ENCODE results near the gene CATSPERZ. TPM values are rescaled to one million over a fixed set of nuclear protein-coding genes. Genes with fewer than 3 reads are reported as not detected.

Gene CATSPERZ
- total and polyA plus RNA-seq, 9 of the 15 experiments (the other 6 are each of a cell fraction or from before 2014, with no cell fraction given), result 0.86 to 8.5 (median 3.5) TPM

- intact Hi-C loops (cut with micrococcal nuclease), result no loop called here
- WGBS (ENCODE audit: insufficient coverage, low coverage, missing lambda C conversion rate), result 92% methylated on average over 10 of the region's 18 CpGs
- Histone ChIP-seq H3K9me1 (ENCODE audit: control insufficient read depth, insufficient read depth, low read length) (no peaks in the 10 kb centered on the region), H3K4me3 (no peak overlapping the region), H3K4me2 (ENCODE audit: insufficient read depth, low read length) (no peak overlapping the region), H3K36me3 (ENCODE audit: control insufficient read depth, insufficient read depth, low read length) (peaks cover 62% of the 10 kb centered on the region), H2AFZ (ENCODE audit: low read depth, low read length) (no peak overlapping the region), H3K27ac (ENCODE audit: extremely low read depth, low read depth, low read length) (no peak overlapping the region), H3K9me3 (replicated peaks; ENCODE audit: control insufficient read depth, insufficient read depth, low read depth, low read length) (no peaks in the 10 kb centered on the region), H4K20me1 (replicated peaks; ENCODE audit: control insufficient read depth, insufficient read depth, low read length) (no peaks in the 10 kb centered on the region; the same call in 1 of the 2 replicates), H3K27me3 (ENCODE audit: control insufficient read depth in 2 of 2, insufficient read depth in 2 of 2, low read length in 2 of 2) (no peaks in the 10 kb centered on the region), H3K79me2 (ENCODE audit: control insufficient read depth, insufficient read depth, low read length) (peaks cover 49% of the 10 kb centered on the region), H3K4me1 (replicated peaks in 1 of 2; ENCODE audit: control insufficient read depth in 2 of 2, insufficient read depth in 2 of 2, low read length in 2 of 2) (peaks cover 0 to 54% of the 10 kb centered on the region in 2 experiments; a peak in 3 of 5 replicates), H3K9ac (ENCODE audit: insufficient read depth in 1 of 2, low read depth in 2 of 2, low read length in 2 of 2) (peak overlapping the region in 1 of 2 experiments; percentile 32; a peak in 2 of 4 replicates)
- FAIRE-seq (no peak), ATAC-seq (no peak), DNase-seq (ENCODE audit: extremely low read depth in 1 of 4, low spot score in 3 of 4) (peak in 2 of 4 experiments; percentile 25 to 35)
- in situ Hi-C loops (cut with MboI), result no loop called here
- ChIA-PET POLR2A (interaction anchor here (0.6 to 1.0 kb wide), 3 partner anchors 9 to 262 kb away, joined by 3 to 4 read pairs (median 4); no protein-coding TSS in a partner anchor), CTCF (ENCODE audit: low intra/inter-chr PET ratio) (no interaction called here)
- TF ChIP-seq MECOM (CRISPR knock-in tag; IDR thresholded peaks at IDR 0.05) (no peak), KLF6 (CRISPR knock-in tag; IDR thresholded peaks at IDR 0.05; ENCODE audit: borderline replicate concordance) (no peak), POLR2G (IDR thresholded peaks at IDR 0.05; ENCODE audit: low read depth, low read length) (peak; percentile 73), HMGN3 (IDR thresholded peaks at IDR 0.05; ENCODE audit: borderline replicate concordance, extremely low read depth, insufficient read length, low read depth, low read length) (peak; percentile 30), RBFOX2 (IDR thresholded peaks at IDR 0.05; ENCODE audit: low read depth, low read length) (peak; percentile 29; the same call in 1 of the 2 replicates), NRF1 (conservative IDR thresholded peaks at IDR 0.05 in 1 of 2, IDR thresholded peaks at IDR 0.05 in 1 of 2) (no peak), SP2 (IDR thresholded peaks at IDR 0.05; ENCODE audit: extremely low read depth, low read depth, low read length, poor library complexity, severe bottlenecking) (no peak), XRCC3 (IDR thresholded peaks at IDR 0.05) (no peak)
- TF ChIP-seq, protein P1, sequence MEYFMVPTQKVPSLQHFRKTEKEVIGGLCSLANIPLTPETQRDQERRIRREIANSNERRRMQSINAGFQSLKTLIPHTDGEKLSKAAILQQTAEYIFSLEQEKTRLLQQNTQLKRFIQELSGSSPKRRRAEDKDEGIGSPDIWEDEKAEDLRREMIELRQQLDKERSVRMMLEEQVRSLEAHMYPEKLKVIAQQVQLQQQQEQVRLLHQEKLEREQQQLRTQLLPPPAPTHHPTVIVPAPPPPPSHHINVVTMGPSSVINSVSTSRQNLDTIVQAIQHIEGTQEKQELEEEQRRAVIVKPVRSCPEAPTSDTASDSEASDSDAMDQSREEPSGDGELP (CRISPR knock-in tag; IDR thresholded peaks at IDR 0.05; ENCODE audit: borderline replicate concordance), result 0 out of 2 replicates have a peak, but pooled peaks have one; percentile 6
- TF ChIP-seq, protein P2, sequence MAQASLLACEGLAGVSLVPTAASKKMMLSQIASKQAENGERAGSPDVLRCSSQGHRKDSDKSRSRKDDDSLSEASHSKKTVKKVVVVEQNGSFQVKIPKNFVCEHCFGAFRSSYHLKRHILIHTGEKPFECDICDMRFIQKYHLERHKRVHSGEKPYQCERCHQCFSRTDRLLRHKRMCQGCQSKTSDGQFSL (CRISPR knock-in tag; IDR thresholded peaks at IDR 0.05), result no peak
- TF ChIP-seq, protein P2 (tag; IDR thresholded peaks at IDR 0.05), result no peak
- BruUV-seq (replicated peaks), result no TSS peak
Observed at GRCh38 chr11:64313491-64314145, 13.5 kb downstream of the CATSPERZ start.
